ENCODE data around the gene IFNGR2.

The IFNGR2 gene

GRCh38 chr21:33388188-33388587 is 15.0 kb upstream of the IFNGR2 start:
- DNase-seq: no peak
- no peak overlapping the region for H3K27ac ChIP-seq
- H3K36me3 ChIP-seq: no peaks in the 10 kb centered on the region
- no peak for TF ChIP-seq CTCF (IDR thresholded peaks at IDR 0.05; ENCODE audit: low read depth, low read length)
- H3K27me3 ChIP-seq (ENCODE audit: insufficient read depth, low read depth, severe bottlenecking): no peaks in the 10 kb centered on the region
- H3K4me3 ChIP-seq (ENCODE audit: low read depth, low read length): no peak overlapping the region
- H3K9me3 ChIP-seq (ENCODE audit: severe bottlenecking): no peaks in the 10 kb centered on the region

- DNase-seq: no peak
- Histone ChIP-seq H3K4me3 (ENCODE audit: low read depth, low read length) (no peak overlapping the region), H3K9me3 (ENCODE audit: severe bottlenecking) (no peaks in the 10 kb centered on the region), H3K27me3 (ENCODE audit: insufficient read depth, low read depth, severe bottlenecking) (no peaks in the 10 kb centered on the region), H3K36me3 (no peaks in the 10 kb centered on the region), H3K27ac (no peak overlapping the region)
- no peak for TF ChIP-seq CTCF (IDR thresholded peaks at IDR 0.05; ENCODE audit: low read depth, low read length)
These were observed 12.7 kb upstream of the IFNGR2 start for GRCh38 chr21:33390479-33390878.

GRCh38 chr21:33391656-33392055 is 11.6 kb upstream of the IFNGR2 start:
- no peak overlapping the region for H3K27ac ChIP-seq
- H3K4me3 ChIP-seq (ENCODE audit: low read depth, low read length): no peak overlapping the region
- no peak for TF ChIP-seq CTCF (IDR thresholded peaks at IDR 0.05; ENCODE audit: low read depth, low read length)
- DNase-seq: no peak
- no peaks in the 10 kb centered on the region for H3K36me3 ChIP-seq
- H3K27me3 ChIP-seq (ENCODE audit: insufficient read depth, low read depth, severe bottlenecking): no peaks in the 10 kb centered on the region
- H3K9me3 ChIP-seq (ENCODE audit: severe bottlenecking): no peaks in the 10 kb centered on the region

- no peak for DNase-seq
- no peaks in the 10 kb centered on the region for H3K9me3 ChIP-seq (ENCODE audit: severe bottlenecking)
- no peaks in the 10 kb centered on the region for H3K27me3 ChIP-seq (ENCODE audit: insufficient read depth, low read depth, severe bottlenecking)
- no peak overlapping the region for H3K27ac ChIP-seq
- no peak overlapping the region for H3K4me3 ChIP-seq (ENCODE audit: low read depth, low read length)
- TF ChIP-seq CTCF (IDR thresholded peaks at IDR 0.05; ENCODE audit: low read depth, low read length): no peak
- no peaks in the 10 kb centered on the region for H3K36me3 ChIP-seq
These were observed 10.8 kb upstream of the IFNGR2 start for GRCh38 chr21:33392284-33392985.

GRCh38 chr21:33393348-33393747 is 9.9 kb upstream of the IFNGR2 start:
- no peak overlapping the region for H3K4me3 ChIP-seq (ENCODE audit: low read depth, low read length)
- H3K9me3 ChIP-seq (ENCODE audit: severe bottlenecking): no peaks in the 10 kb centered on the region
- no peak for TF ChIP-seq CTCF (IDR thresholded peaks at IDR 0.05; ENCODE audit: low read depth, low read length)
- no peaks in the 10 kb centered on the region for H3K36me3 ChIP-seq
- no peaks in the 10 kb centered on the region for H3K27me3 ChIP-seq (ENCODE audit: insufficient read depth, low read depth, severe bottlenecking)
- DNase-seq: no peak
- H3K27ac ChIP-seq: no peak overlapping the region

- Histone ChIP-seq H3K27ac (no peak overlapping the region), H3K4me3 (ENCODE audit: low read depth, low read length) (no peak overlapping the region), H3K9me3 (ENCODE audit: severe bottlenecking) (no peaks in the 10 kb centered on the region), H3K36me3 (no peaks in the 10 kb centered on the region), H3K27me3 (ENCODE audit: insufficient read depth, low read depth, severe bottlenecking) (no peaks in the 10 kb centered on the region)
- no peak for TF ChIP-seq CTCF (IDR thresholded peaks at IDR 0.05; ENCODE audit: low read depth, low read length)
- DNase-seq: no peak
These were observed 9.0 kb upstream of the IFNGR2 start for GRCh38 chr21:33394260-33394659.

Data from WERI-Rb-1 (cell line).